LNCaP clone FGC (cell line): Measurements from ENCODE around the gene ITGB4.

ENCODE experiments used
- DNase-seq: peaks from one replicate; pipeline ENCODE4 v3.0.0-alpha.2; 2011; ENCODE audit warnings: low read depth
- H3K4me3 ChIP-seq: 2 replicates; pipeline ENCODE4 v1.5.1; 2011; ENCODE audit warnings: mild to moderate bottlenecking, low read depth, low read length, control low read depth
- CTCF ChIP-seq: IDR thresholded peaks from 2 replicates; pipeline ENCODE4 v1.5.1; 2012; ENCODE audit warnings: mild to moderate bottlenecking; ENCODE audit not compliant: control insufficient read depth, insufficient read depth; ENCODE audit errors: extremely low read depth

Gene ITGB4

GRCh38 chr17:75779987-75780889 is 59.0 kb downstream of the ITGB4 start:
- DNase-seq = peak; percentile 96
- no peak for TF ChIP-seq CTCF
- peak overlapping the region; percentile 34 for H3K4me3 ChIP-seq

GRCh38 chr17:75783069-75783783 is 62.0 kb downstream of the ITGB4 start:
- TF ChIP-seq CTCF = peak; percentile 50
- H3K4me3 ChIP-seq = peak overlapping the region; percentile 58; the same call in 1 of the 2 replicates
- peak; percentile 78 for DNase-seq

GRCh38 chr17:75783803-75784472 is 62.7 kb downstream of the ITGB4 start:
- TF ChIP-seq CTCF = no peak
- no peak for DNase-seq
- H3K4me3 ChIP-seq = peak overlapping the region; percentile 58

GRCh38 chr17:75784473-75785015 is 63.3 kb downstream of the ITGB4 start, which contains the start of gene UNK:
Gene UNK, plus strand, starts transcription at chr17:75784806. Its CDS starts 75 bp downstream, at chr17:75784881.
- H3K4me3 ChIP-seq = peak within 1 kb of the TSS; percentile 58
- TF ChIP-seq CTCF = no peak
- peak; percentile 99 for DNase-seq

GRCh38 chr17:75785016-75785890 is 64.0 kb downstream of the ITGB4 start:
- no peak for TF ChIP-seq CTCF
- DNase-seq = peak; percentile 65

GRCh38 chr17:75791254-75791653 is 70.0 kb downstream of the ITGB4 start:
- no peak overlapping the region for H3K4me3 ChIP-seq
- TF ChIP-seq CTCF = no peak
- DNase-seq = no peak

More at GRCh38 chr17:75785016-75785890, 64.0 kb downstream of the ITGB4 start:
- H3K4me3 ChIP-seq = peak overlapping the region; percentile 58
